ENCODE results near the gene WWOX. TPM values are rescaled to one million over a fixed set of nuclear protein-coding genes. Genes with fewer than 3 reads are reported as not detected.

Gene WWOX
- total and polyA plus RNA-seq, 2 of the 13 experiments (the other 11 are each of a cell fraction or from before 2014, with no cell fraction given): 9.1 to 37.4 TPM

DNA sequence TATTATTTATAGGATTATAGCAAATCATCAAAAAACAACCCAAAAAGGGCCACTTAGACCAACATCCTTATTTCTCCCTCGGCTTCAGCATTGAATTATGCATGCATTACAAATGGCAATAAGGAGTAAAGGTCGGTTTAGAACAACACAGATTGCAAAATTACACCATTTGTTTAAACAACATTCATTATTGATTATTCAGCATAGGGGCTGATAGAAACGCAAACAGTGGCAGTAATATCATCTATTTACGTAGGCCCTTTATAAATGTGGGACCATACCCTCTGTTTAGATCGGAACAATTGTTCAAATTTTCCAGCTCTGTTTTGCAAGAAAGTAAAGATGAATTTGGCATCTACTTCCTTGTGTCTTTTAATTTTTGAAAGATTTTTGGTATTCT lies 153.3 kb downstream of the WWOX start (continued):
- no peak for TF ChIP-seq ZNF687 (CRISPR knock-in tag; IDR thresholded peaks at IDR 0.05)
- TF ChIP-seq ZNF557 (CRISPR knock-in tag; IDR thresholded peaks at IDR 0.05): no peak
- no peak; the same call in 1 of the 2 replicates for TF ChIP-seq ERF (CRISPR knock-in tag; IDR thresholded peaks at IDR 0.05)
- TF ChIP-seq ZNF460 (CRISPR knock-in tag; IDR thresholded peaks at IDR 0.05; ENCODE audit: borderline replicate concordance): no peak
- no peak for TF ChIP-seq LBX2 (CRISPR knock-in tag; IDR thresholded peaks at IDR 0.05; ENCODE audit: borderline replicate concordance)
- TF ChIP-seq RFXANK (CRISPR knock-in tag; IDR thresholded peaks at IDR 0.05): no peak
- TF ChIP-seq, protein P1, sequence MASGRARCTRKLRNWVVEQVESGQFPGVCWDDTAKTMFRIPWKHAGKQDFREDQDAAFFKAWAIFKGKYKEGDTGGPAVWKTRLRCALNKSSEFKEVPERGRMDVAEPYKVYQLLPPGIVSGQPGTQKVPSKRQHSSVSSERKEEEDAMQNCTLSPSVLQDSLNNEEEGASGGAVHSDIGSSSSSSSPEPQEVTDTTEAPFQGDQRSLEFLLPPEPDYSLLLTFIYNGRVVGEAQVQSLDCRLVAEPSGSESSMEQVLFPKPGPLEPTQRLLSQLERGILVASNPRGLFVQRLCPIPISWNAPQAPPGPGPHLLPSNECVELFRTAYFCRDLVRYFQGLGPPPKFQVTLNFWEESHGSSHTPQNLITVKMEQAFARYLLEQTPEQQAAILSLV (CRISPR knock-in tag; IDR thresholded peaks at IDR 0.05; ENCODE audit: borderline replicate concordance): no peak
- TF ChIP-seq ZFP82 (CRISPR knock-in tag; IDR thresholded peaks at IDR 0.05; ENCODE audit: borderline replicate concordance): no peak
- TF ChIP-seq U2AF2 (IDR thresholded peaks at IDR 0.05; ENCODE audit: low read depth, low read length): no peak
- no peak for TF ChIP-seq ZNF816 (CRISPR knock-in tag; IDR thresholded peaks at IDR 0.05; ENCODE audit: borderline replicate concordance)
- no peak for TF ChIP-seq PAX8 (CRISPR knock-in tag; IDR thresholded peaks at IDR 0.05; ENCODE audit: borderline replicate concordance)
- TF ChIP-seq NFKB2 (CRISPR knock-in tag; IDR thresholded peaks at IDR 0.05; ENCODE audit: borderline replicate concordance): no peak
- no peak for TF ChIP-seq GRHL1 (CRISPR knock-in tag; conservative IDR thresholded peaks at IDR 0.05)
- TF ChIP-seq THAP7 (CRISPR knock-in tag; IDR thresholded peaks at IDR 0.05): no peak
- TF ChIP-seq MYPOP (CRISPR knock-in tag; IDR thresholded peaks at IDR 0.05): peak; percentile 66; the same call in 1 of the 2 replicates
- TF ChIP-seq MAFK (conservative IDR thresholded peaks at IDR 0.05 in 1 of 2, IDR thresholded peaks at IDR 0.05 in 1 of 2; ENCODE audit: low read length in 2 of 2): peak; percentile 88 to 92
- no peak for TF ChIP-seq ZNF598 (CRISPR knock-in tag; IDR thresholded peaks at IDR 0.05; ENCODE audit: borderline replicate concordance)
- TF ChIP-seq ZNF264 (CRISPR knock-in tag; IDR thresholded peaks at IDR 0.05): peak; percentile 58; the same call in 1 of the 2 replicates
- TF ChIP-seq, protein P2, sequence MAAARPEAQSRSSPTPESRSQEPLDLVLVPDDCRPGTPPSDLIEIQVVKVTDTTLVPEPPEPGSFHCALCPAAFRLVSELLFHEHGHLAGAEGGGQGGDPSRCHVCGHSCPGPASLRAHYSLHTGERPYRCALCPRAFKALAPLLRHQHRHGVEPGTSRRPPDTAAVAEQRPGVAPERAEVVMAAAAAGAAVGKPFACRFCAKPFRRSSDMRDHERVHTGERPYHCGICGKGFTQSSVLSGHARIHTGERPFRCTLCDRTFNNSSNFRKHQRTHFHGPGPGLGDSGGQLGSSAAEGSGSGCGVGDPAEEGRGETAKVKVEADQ (CRISPR knock-in tag; IDR thresholded peaks at IDR 0.05; ENCODE audit: borderline replicate concordance): 0 out of 2 replicates have a peak, but pooled peaks have one; percentile 58
